Suprapubic skin (tissue), 4 donors: ENCODE measurements around the gene PTX4. TPM values are rescaled to one million over a fixed set of nuclear protein-coding genes. Genes with fewer than 3 reads are reported as not detected.

Experiments
- DNase-seq, 2 donors: peaks; one replicate each; pipeline ENCODE4 v3.0.0-alpha.2; 2019; ENCODE audit warnings: low spot score in 2 of 2
- H3K27ac ChIP-seq: fragments of 200-600 bp; sonication (generic); one replicate; pipeline ENCODE4 v1.5.1; 2019
- H3K27me3 ChIP-seq: fragments of 200-600 bp; sonication (generic); one replicate; pipeline ENCODE4 v1.5.1; 2019
- H3K36me3 ChIP-seq: fragments of 200-600 bp; sonication (generic); one replicate; pipeline ENCODE4 v1.5.1; 2019
- H3K4me1 ChIP-seq: fragments of 200-600 bp; sonication (generic); one replicate; pipeline ENCODE4 v1.5.1; 2019
- H3K4me3 ChIP-seq: fragments of 200-600 bp; sonication (generic); one replicate; pipeline ENCODE4 v1.5.1; 2019; ENCODE audit warnings: mild to moderate bottlenecking
- H3K9me3 ChIP-seq: fragments of 200-600 bp; sonication (generic); one replicate; pipeline ENCODE4 v1.5.1; 2019
- CTCF ChIP-seq, 2 donors: fragments of 200-600 bp in 1 of 2; fragments of 450-650 bp in 1 of 2; sonication (generic) in 1 of 2; IDR thresholded peaks; one replicate each; pipeline ENCODE4 v1.5.1; 2016 to 2019; ENCODE audit warnings: antibody characterized with exemption in 2 of 2, mild to moderate bottlenecking in 1 of 2, moderate library complexity in 1 of 2
- EP300 ChIP-seq: sonication (generic); formaldehyde crosslinking; IDR thresholded peaks from one replicate; pipeline ENCODE4 v1.6.1; 2017; ENCODE audit warnings: antibody characterized with exemption
- POLR2A ChIP-seq, 2 donors: fragments of 450-650 bp; IDR thresholded peaks; one replicate each; pipeline ENCODE4 v1.6.1; 2017; ENCODE audit warnings: antibody characterized with exemption in 2 of 2, mild to moderate bottlenecking in 2 of 2, moderate library complexity in 2 of 2
- POLR2AphosphoS5 ChIP-seq, 3 donors: sonication (generic); formaldehyde crosslinking; IDR thresholded peaks; one replicate each; pipeline ENCODE4 v1.6.1; 2017; ENCODE audit warnings: antibody characterized with exemption in 3 of 3
- WGBS: methylation state at CpG from one replicate; pipeline ENCODE4 v1.1.5; 2018; 5-methylcytosine and 5-hydroxymethylcytosine counted together
- total RNA-seq, 4 donors: library from RNA; depleted of rRNA; stranded (reverse); fragments of >200 nt; gene quantifications; one replicate each; pipeline ENCODE4 v1.1.0, GENCODE V29; 2016

The PTX4 gene
- total RNA-seq, 4 donors from 2014 or later = not detected

- Histone ChIP-seq H3K9me3 (no peaks in the 10 kb centered on the region), H3K36me3 (peaks cover 6% of the 10 kb centered on the region), H3K27me3 (no peaks in the 10 kb centered on the region), H3K4me3 (peak overlapping the region; percentile 58), H3K27ac (peak overlapping the region; percentile 91), H3K4me1 (peaks cover 82% of the 10 kb centered on the region)
- no peak for DNase-seq
- WGBS = 45% methylated on average over 20 of the region's 28 CpGs
- TF ChIP-seq POLR2AphosphoS5 (IDR thresholded peaks at IDR 0.05) (peak in 2 of 3 donors; percentile 68 to 89), EP300 (no peak), POLR2A (IDR thresholded peaks at IDR 0.05) (no peak), CTCF (IDR thresholded peaks at IDR 0.05) (no peak)
Observed at GRCh38 chr16:1532081-1532760, 43.5 kb upstream of the PTX4 start.

GRCh38 chr16:1531638-1531910 lies 42.8 kb upstream of the PTX4 start:
- H3K4me3 ChIP-seq = peak overlapping the region; percentile 58

GRCh38 chr16:1530883-1531637 lies 42.3 kb upstream of the PTX4 start:
- peaks cover 4% of the 10 kb centered on the region for H3K36me3 ChIP-seq
- H3K27me3 ChIP-seq = no peaks in the 10 kb centered on the region

More at GRCh38 chr16:1531638-1531910, 42.8 kb upstream of the PTX4 start:
- H3K27ac ChIP-seq = peak overlapping the region; percentile 91
- peaks cover 82% of the 10 kb centered on the region for H3K4me1 ChIP-seq
- WGBS = 49% methylated on average over 14 of the region's 14 CpGs
- no peak for DNase-seq
- peaks cover 6% of the 10 kb centered on the region for H3K36me3 ChIP-seq
- H3K27me3 ChIP-seq = no peaks in the 10 kb centered on the region
- TF ChIP-seq CTCF (IDR thresholded peaks at IDR 0.05) = no peak
- TF ChIP-seq POLR2AphosphoS5 (IDR thresholded peaks at IDR 0.05) = no peak
- no peak for TF ChIP-seq POLR2A (IDR thresholded peaks at IDR 0.05)
- no peak for TF ChIP-seq EP300
- no peaks in the 10 kb centered on the region for H3K9me3 ChIP-seq

GRCh38 chr16:1530349-1530882 lies 41.7 kb upstream of the PTX4 start:
- TF ChIP-seq EP300 (no peak), POLR2AphosphoS5 (IDR thresholded peaks at IDR 0.05) (no peak), POLR2A (IDR thresholded peaks at IDR 0.05) (no peak), CTCF (IDR thresholded peaks at IDR 0.05) (no peak)
- Histone ChIP-seq H3K9me3 (no peaks in the 10 kb centered on the region), H3K27me3 (no peaks in the 10 kb centered on the region), H3K27ac (peak overlapping the region; percentile 91), H3K4me3 (peak overlapping the region; percentile 12), H3K4me1 (peaks cover 70% of the 10 kb centered on the region), H3K36me3 (no peaks in the 10 kb centered on the region)
- DNase-seq = no peak
- 56% methylated on average over 18 of the region's 27 CpGs for WGBS

More at GRCh38 chr16:1530883-1531637, 42.3 kb upstream of the PTX4 start:
- peak overlapping the region; percentile 58 for H3K4me3 ChIP-seq
- TF ChIP-seq CTCF (IDR thresholded peaks at IDR 0.05) (no peak), POLR2A (IDR thresholded peaks at IDR 0.05) (peak in 1 of 2 donors; percentile 20), EP300 (no peak), POLR2AphosphoS5 (IDR thresholded peaks at IDR 0.05) (peak in 2 of 3 donors; percentile 20 to 48)
- peak; percentile 86 to 92 for DNase-seq
- H3K27ac ChIP-seq = peak overlapping the region; percentile 91
- H3K9me3 ChIP-seq = no peaks in the 10 kb centered on the region
- H3K4me1 ChIP-seq = peaks cover 77% of the 10 kb centered on the region
- WGBS = 33% methylated on average over 26 of the region's 35 CpGs
